HuH-7 (cell line): Measurements from ENCODE around the gene POLR1A.

Experiments
- DNase-seq: peaks from one replicate; pipeline ENCODE4 v3.0.0; 2011; ENCODE audit warnings: low spot score

POLR1A gene

GRCh38 chr2:85978883-85979780 lies 126.6 kb downstream of the POLR1A start:
- no peak for DNase-seq

- no peak for DNase-seq
These were observed 129.4 kb downstream of the POLR1A start for GRCh38 chr2:85976106-85976920.

GRCh38 chr2:85975581-85975980 lies 130.1 kb downstream of the POLR1A start:
- DNase-seq = no peak

GRCh38 chr2:85974390-85974789 lies 131.3 kb downstream of the POLR1A start:
- DNase-seq = no peak

GRCh38 chr2:85972355-85972754 lies 133.3 kb downstream of the POLR1A start:
- DNase-seq = no peak

GRCh38 chr2:85971366-85971765 lies 134.3 kb downstream of the POLR1A start:
- no peak for DNase-seq
